Measurements from ENCODE around the gene FGF12.

DNA sequence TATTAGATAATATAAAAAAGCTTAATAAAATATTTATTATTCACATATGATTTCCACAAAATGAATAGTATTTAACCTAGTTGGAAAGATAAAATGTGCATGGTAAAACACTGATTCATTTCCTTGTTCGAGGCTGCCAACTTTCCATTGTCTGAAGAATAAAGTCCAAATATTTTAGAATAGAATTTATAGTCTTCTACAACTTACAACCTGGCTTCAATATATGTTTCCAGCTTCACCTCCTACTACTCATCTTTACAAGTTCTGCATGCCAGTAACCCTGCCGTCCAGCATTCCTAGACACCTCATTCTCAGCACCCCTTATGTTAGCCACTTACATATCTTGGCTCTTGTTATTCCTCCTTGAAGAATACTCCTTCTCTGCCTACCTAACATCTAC is 244.5 kb downstream of the FGF12 start:
- no peak for TF ChIP-seq EZH2phosphoT487 (IDR thresholded peaks at IDR 0.05; ENCODE audit: borderline replicate concordance, low read depth, low read length)
- TF ChIP-seq, protein P1, sequence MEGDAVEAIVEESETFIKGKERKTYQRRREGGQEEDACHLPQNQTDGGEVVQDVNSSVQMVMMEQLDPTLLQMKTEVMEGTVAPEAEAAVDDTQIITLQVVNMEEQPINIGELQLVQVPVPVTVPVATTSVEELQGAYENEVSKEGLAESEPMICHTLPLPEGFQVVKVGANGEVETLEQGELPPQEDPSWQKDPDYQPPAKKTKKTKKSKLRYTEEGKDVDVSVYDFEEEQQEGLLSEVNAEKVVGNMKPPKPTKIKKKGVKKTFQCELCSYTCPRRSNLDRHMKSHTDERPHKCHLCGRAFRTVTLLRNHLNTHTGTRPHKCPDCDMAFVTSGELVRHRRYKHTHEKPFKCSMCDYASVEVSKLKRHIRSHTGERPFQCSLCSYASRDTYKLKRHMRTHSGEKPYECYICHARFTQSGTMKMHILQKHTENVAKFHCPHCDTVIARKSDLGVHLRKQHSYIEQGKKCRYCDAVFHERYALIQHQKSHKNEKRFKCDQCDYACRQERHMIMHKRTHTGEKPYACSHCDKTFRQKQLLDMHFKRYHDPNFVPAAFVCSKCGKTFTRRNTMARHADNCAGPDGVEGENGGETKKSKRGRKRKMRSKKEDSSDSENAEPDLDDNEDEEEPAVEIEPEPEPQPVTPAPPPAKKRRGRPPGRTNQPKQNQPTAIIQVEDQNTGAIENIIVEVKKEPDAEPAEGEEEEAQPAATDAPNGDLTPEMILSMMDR (conservative IDR thresholded peaks at IDR 0.05; ENCODE audit: low read length): no peak

Data from OCI-LY7 (cell line).